ENCODE measurements around the gene DELE1.
"Not testable (repeated sequence)": the region's sequence is repeated elsewhere in the genome, so short reads cannot be mapped to it uniquely, and the experiment has no call there.

Gene DELE1

DNA sequence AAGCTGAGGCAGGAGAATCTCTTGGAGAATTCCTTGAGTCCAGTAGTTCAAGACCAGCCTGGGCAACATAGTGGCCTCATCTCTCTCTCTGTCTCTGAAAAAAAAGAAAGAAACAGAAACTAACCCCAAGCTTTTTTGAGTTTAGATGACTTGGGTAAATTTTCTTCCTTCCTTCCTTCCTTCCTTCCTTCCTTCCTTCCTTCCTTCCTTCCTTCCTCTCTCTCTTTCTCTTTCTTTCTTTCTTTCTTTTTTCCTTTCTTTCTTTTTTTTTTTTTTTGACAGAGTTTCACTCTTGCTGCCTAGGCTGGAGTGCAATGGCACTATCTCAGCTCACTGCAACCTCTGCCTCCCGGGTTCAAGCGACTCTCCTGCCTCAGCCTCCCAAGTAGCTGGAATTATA is 33.2 kb upstream of the DELE1 start:
- not testable (repeated sequence) for H3K36me3 ChIP-seq (ENCODE audit: control insufficient read depth, insufficient read depth, low read length); H3K9me3 ChIP-seq (ENCODE audit: control insufficient read depth, insufficient read depth, low read length); DNase-seq (ENCODE audit: low read depth, low spot score); H3K27me3 ChIP-seq (ENCODE audit: control insufficient read depth, insufficient read depth, low read length); H3K4me3 ChIP-seq (ENCODE audit: low read length); H3K27ac ChIP-seq (ENCODE audit: low read length); H3K4me1 ChIP-seq (ENCODE audit: control insufficient read depth, insufficient read depth, low read length)
- no CpG with 5 or more reads among the region's 2 CpGs for WGBS (ENCODE audit: insufficient coverage, insufficient read length)

DNA sequence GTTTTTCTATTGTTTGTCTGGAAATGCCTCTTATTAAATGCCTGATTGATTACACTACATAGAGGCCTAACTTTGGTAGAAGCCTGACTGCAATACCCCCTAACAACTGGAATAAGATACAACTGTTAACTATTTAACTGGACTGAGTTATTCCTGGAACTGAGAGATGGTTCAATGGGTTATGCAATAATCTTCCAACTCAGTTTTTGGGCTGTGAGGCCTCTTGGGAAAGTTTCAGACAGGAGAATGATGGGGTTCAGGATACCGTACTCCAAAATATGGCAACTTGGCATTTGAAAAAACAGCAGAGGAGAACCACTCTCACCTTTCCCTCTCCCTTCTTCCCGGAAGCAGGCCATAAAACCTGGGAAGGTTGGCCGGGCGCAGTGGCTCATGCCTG is 26.2 kb upstream of the DELE1 start:
- no peak overlapping the region for H3K4me3 ChIP-seq (ENCODE audit: low read length)

DNA sequence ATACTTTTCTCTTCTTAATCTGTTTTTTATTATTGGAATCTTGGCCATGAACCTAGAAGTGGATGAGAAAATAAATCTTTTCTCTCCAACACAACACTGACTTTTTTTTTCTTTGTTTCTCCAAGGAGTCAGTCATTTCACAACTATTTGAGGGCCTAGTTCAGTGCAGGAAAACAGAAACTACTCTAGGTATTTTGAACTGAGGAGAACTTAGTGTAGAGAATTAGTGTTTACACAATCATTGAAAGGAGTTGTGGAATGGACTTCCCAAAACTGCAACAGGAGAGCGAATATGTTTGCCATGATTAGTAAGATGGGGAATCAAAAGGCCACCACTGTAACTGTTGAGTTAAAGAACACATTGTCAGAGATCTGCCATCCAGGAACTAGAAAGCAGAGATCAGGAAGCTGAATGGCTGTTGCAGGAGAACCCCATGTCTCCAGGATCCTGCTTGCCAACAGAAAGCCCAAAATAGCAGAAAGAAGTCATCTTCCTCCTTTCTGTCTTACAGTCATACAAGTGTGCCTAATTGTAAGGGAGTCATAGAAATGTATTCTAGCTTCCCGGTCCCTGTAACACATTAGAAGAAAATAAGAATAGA is 25.1 kb upstream of the DELE1 start:
- no peak for DNase-seq (ENCODE audit: low read depth, low spot score)
- H3K36me3 ChIP-seq (ENCODE audit: control insufficient read depth, insufficient read depth, low read length): no peaks in the 10 kb centered on the region
- no peaks in the 10 kb centered on the region for H3K27me3 ChIP-seq (ENCODE audit: control insufficient read depth, insufficient read depth, low read length)
- no peak overlapping the region for H3K4me3 ChIP-seq (ENCODE audit: low read length)
- H3K27ac ChIP-seq (ENCODE audit: low read length): no peak overlapping the region
- no peaks in the 10 kb centered on the region for H3K9me3 ChIP-seq (ENCODE audit: control insufficient read depth, insufficient read depth, low read length)
- no peaks in the 10 kb centered on the region for H3K4me1 ChIP-seq (ENCODE audit: control insufficient read depth, insufficient read depth, low read length)
- WGBS (ENCODE audit: insufficient coverage, insufficient read length): no CpG with 5 or more reads among the region's 2 CpGs

More for the DNA sequence above, 26.2 kb upstream of the DELE1 start:
- Histone ChIP-seq H3K4me1 (ENCODE audit: control insufficient read depth, insufficient read depth, low read length) (no peaks in the 10 kb centered on the region), H3K36me3 (ENCODE audit: control insufficient read depth, insufficient read depth, low read length) (no peaks in the 10 kb centered on the region), H3K27ac (ENCODE audit: low read length) (no peak overlapping the region), H3K9me3 (ENCODE audit: control insufficient read depth, insufficient read depth, low read length) (no peaks in the 10 kb centered on the region), H3K27me3 (ENCODE audit: control insufficient read depth, insufficient read depth, low read length) (no peaks in the 10 kb centered on the region)
- no peak for DNase-seq (ENCODE audit: low read depth, low spot score)
- no CpG with 5 or more reads among the region's 4 CpGs for WGBS (ENCODE audit: insufficient coverage, insufficient read length)

DNA sequence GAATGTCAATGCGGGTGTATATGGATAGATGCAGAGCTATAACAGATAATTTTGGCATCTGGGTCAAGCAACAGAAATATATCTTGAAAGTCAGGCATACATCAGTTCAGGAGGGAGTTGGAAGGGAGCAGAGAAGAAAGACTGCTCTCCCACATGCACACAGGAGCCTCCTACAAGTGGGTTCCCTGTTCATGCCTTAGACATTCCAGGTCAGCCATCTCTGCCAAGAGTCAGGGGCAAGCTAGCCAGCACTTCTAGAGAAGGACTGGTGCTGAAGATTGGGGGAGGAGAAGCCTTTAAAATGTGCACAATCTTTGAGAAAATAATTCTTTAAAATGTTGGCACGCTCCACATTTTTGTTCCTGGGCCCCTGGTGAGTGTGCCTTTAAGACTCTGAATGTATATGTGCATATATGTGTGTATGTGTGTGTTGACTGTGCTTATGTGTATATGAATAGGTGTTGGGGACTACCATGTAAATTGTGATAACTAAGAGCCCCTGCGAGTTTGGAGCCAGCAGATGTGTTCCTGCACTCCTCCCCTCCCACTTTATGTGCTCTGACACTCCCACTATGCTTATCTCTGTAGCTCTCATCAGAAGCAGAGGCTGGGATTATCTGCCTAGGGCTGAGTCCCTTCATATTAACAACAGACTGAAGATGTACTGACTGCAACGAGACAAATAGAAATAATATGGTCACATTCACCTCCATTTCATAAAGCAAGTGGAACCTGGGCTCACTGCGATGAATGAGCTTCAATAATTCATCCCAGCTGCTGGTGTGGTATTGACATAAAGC is 21.5 kb upstream of the DELE1 start:
- H3K4me1 ChIP-seq (ENCODE audit: control insufficient read depth, insufficient read depth, low read length): no peaks in the 10 kb centered on the region
- H3K27ac ChIP-seq (ENCODE audit: low read length): no peak overlapping the region
- no peaks in the 10 kb centered on the region for H3K36me3 ChIP-seq (ENCODE audit: control insufficient read depth, insufficient read depth, low read length)
- no peaks in the 10 kb centered on the region for H3K27me3 ChIP-seq (ENCODE audit: control insufficient read depth, insufficient read depth, low read length)
- H3K9me3 ChIP-seq (ENCODE audit: control insufficient read depth, insufficient read depth, low read length): no peaks in the 10 kb centered on the region
- no peak for DNase-seq (ENCODE audit: low read depth, low spot score)
- WGBS (ENCODE audit: insufficient coverage, insufficient read length): no CpG with 5 or more reads among the region's 5 CpGs
- H3K4me3 ChIP-seq (ENCODE audit: low read length): no peak overlapping the region

DNA sequence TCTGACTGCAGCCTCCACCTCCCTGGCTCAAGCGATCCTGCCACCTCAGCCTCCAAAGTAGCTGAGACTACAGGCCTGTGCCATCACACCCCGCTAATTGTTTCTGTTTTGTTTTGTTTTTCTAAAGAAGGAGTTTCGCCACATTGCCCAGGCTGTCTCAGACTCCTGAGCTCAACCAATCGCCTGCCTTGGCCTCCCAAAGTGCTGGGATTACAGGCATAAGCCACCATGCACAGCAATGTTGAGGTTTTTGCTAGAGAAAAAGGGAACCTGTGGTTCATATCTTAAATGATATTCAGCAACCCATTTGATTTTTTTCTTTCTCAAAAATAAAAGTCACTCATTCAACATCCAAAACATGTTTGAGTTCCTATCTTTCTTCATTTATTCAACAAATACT is 20.4 kb upstream of the DELE1 start:
- no CpG with 5 or more reads among the region's 4 CpGs for WGBS (ENCODE audit: insufficient coverage, insufficient read length)

DNA sequence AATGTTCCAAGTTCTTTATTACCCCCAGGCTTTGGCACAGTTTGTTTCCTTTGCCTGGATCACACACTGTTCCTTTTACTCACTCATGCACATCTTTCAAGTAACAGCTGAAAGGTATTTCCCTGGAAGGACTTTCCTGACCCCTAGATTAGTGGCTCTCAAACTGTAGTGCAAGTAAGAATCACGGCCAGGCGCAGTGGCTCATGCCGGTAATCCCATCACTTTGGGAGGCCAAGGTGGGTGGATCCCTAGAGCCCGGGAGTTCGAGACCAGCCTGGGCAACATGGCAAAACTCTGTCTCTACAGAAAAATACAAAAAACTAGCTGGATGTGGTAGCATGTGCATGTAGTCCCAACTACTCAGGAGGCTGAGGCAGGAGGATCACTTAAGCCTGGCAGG is 19.1 kb upstream of the DELE1 start:
- no CpG with 5 or more reads among the region's 5 CpGs for WGBS (ENCODE audit: insufficient coverage, insufficient read length)
- H3K4me1 ChIP-seq (ENCODE audit: control insufficient read depth, insufficient read depth, low read length): no peaks in the 10 kb centered on the region
- DNase-seq (ENCODE audit: low read depth, low spot score): no peak
- H3K27me3 ChIP-seq (ENCODE audit: control insufficient read depth, insufficient read depth, low read length): no peaks in the 10 kb centered on the region
- H3K4me3 ChIP-seq (ENCODE audit: low read length): no peak overlapping the region
- H3K9me3 ChIP-seq (ENCODE audit: control insufficient read depth, insufficient read depth, low read length): no peaks in the 10 kb centered on the region
- no peak overlapping the region for H3K27ac ChIP-seq (ENCODE audit: low read length)
- no peaks in the 10 kb centered on the region for H3K36me3 ChIP-seq (ENCODE audit: control insufficient read depth, insufficient read depth, low read length)

More for the DNA sequence above, 20.4 kb upstream of the DELE1 start:
- no peak overlapping the region for H3K27ac ChIP-seq (ENCODE audit: low read length)
- no peak overlapping the region for H3K4me3 ChIP-seq (ENCODE audit: low read length)
- no peaks in the 10 kb centered on the region for H3K4me1 ChIP-seq (ENCODE audit: control insufficient read depth, insufficient read depth, low read length)
- H3K27me3 ChIP-seq (ENCODE audit: control insufficient read depth, insufficient read depth, low read length): no peaks in the 10 kb centered on the region
- no peak for DNase-seq (ENCODE audit: low read depth, low spot score)
- no peaks in the 10 kb centered on the region for H3K36me3 ChIP-seq (ENCODE audit: control insufficient read depth, insufficient read depth, low read length)
- no peaks in the 10 kb centered on the region for H3K9me3 ChIP-seq (ENCODE audit: control insufficient read depth, insufficient read depth, low read length)

DNA sequence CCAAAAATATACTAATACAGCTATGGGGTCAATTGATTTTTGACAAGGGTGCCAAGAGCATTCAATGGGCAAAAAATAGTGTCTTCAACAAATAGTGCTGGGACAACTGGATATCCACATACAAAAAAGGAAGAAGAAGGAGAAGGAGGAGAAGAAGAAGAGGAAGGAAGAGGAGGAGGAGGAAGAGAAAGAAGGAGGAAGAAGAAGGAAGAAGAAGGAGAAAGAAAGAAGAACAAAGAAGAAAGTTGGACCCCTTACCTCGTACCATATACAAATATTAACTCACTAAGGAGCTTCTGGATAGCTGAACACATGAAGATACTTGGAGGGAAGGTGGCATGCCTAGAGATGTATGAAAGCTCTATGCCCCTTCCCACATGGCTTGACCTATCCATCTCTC is 17.2 kb upstream of the DELE1 start:
- DNase-seq (ENCODE audit: low read depth, low spot score): no peak
- no peak overlapping the region for H3K4me3 ChIP-seq (ENCODE audit: low read length)
- no peaks in the 10 kb centered on the region for H3K4me1 ChIP-seq (ENCODE audit: control insufficient read depth, insufficient read depth, low read length)
- no peaks in the 10 kb centered on the region for H3K36me3 ChIP-seq (ENCODE audit: control insufficient read depth, insufficient read depth, low read length)
- no peak overlapping the region for H3K27ac ChIP-seq (ENCODE audit: low read length)
- no peaks in the 10 kb centered on the region for H3K27me3 ChIP-seq (ENCODE audit: control insufficient read depth, insufficient read depth, low read length)
- no peaks in the 10 kb centered on the region for H3K9me3 ChIP-seq (ENCODE audit: control insufficient read depth, insufficient read depth, low read length)
- WGBS (ENCODE audit: insufficient coverage, insufficient read length): no CpG with 5 or more reads among the region's 1 CpG

DNA sequence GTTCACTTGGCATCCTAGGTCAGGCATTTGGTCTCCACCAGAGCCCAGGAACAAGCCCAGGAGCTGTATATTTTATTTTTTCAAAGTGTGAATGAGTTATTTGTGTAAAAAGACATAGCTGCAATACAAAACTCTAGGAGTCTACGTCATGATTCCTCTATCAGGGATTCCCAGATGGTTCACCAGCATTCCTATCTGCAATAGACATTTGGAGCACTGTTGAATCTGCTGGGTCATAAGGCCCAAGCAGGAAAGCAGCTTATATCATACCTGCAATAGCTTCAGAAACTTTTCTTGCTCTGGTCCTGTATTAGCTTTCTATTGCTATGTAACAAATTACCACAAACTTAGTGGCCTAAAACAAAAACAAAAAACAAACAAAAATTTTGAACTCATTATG is 16.7 kb upstream of the DELE1 start:
- Histone ChIP-seq H3K4me3 (ENCODE audit: low read length) (no peak overlapping the region), H3K9me3 (ENCODE audit: control insufficient read depth, insufficient read depth, low read length) (no peaks in the 10 kb centered on the region), H3K36me3 (ENCODE audit: control insufficient read depth, insufficient read depth, low read length) (no peaks in the 10 kb centered on the region), H3K27me3 (ENCODE audit: control insufficient read depth, insufficient read depth, low read length) (no peaks in the 10 kb centered on the region), H3K27ac (ENCODE audit: low read length) (no peak overlapping the region), H3K4me1 (ENCODE audit: control insufficient read depth, insufficient read depth, low read length) (no peaks in the 10 kb centered on the region)
- WGBS (ENCODE audit: insufficient coverage, insufficient read length): no CpG with 5 or more reads among the region's 1 CpG
- no peak for DNase-seq (ENCODE audit: low read depth, low spot score)

DNA sequence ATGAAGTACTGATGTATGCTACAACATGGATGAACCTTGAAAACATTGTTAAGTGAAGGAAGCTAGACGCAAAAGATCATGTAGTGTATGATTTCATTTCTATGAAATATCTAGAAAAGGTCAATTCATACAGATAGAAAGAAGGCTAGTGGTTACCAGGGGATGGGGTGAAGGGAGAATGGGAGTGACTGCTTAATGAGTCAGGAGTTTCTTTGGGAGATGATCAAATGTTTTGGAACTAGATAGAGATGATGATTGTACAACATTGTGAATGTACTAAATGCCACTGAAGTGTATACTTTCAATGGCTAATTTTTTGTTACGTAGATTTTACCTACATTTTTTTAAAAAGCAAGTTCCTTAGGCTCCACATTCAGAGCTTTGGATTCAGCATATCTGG is 14.9 kb upstream of the DELE1 start:
- Histone ChIP-seq H3K9me3 (ENCODE audit: control insufficient read depth, insufficient read depth, low read length) (no peaks in the 10 kb centered on the region), H3K4me1 (ENCODE audit: control insufficient read depth, insufficient read depth, low read length) (no peaks in the 10 kb centered on the region), H3K27me3 (ENCODE audit: control insufficient read depth, insufficient read depth, low read length) (no peaks in the 10 kb centered on the region; the same call in 1 of the 2 replicates), H3K27ac (ENCODE audit: low read length) (no peak overlapping the region), H3K4me3 (ENCODE audit: low read length) (no peak overlapping the region), H3K36me3 (ENCODE audit: control insufficient read depth, insufficient read depth, low read length) (no peaks in the 10 kb centered on the region)
- DNase-seq (ENCODE audit: low read depth, low spot score): no peak
- WGBS (ENCODE audit: insufficient coverage, insufficient read length): no CpG with 5 or more reads among the region's 2 CpGs

DNA sequence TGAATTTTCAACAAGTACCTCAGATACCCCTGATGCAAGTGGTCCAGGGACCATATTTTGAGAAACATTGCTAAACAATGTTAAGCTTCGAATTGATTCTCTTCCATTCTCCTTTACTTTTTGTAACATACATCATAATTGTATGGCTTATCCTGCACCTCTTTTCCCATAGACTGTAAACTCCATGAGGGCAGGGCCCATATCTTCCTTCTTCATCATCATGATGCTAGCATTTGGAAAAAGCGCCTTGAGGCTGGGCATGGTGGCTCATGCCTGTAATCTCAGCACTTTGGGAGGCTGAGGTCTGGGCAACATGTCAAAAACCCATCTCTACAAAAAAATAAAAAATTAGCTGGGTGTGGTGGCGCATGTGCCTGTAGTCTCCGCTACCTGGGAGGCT is 14.5 kb upstream of the DELE1 start:
- whole genome bisulfite sequencing (ENCODE audit: insufficient coverage, insufficient read length): no CpG with 5 or more reads among the region's 4 CpGs
- no peak overlapping the region for H3K4me3 ChIP-seq (ENCODE audit: low read length)
- no peaks in the 10 kb centered on the region for H3K9me3 ChIP-seq (ENCODE audit: control insufficient read depth, insufficient read depth, low read length)
- H3K27me3 ChIP-seq (ENCODE audit: control insufficient read depth, insufficient read depth, low read length): no peaks in the 10 kb centered on the region; the same call in 1 of the 2 replicates
- no peak for DNase-seq (ENCODE audit: low read depth, low spot score)
- no peak overlapping the region for H3K27ac ChIP-seq (ENCODE audit: low read length)
- no peaks in the 10 kb centered on the region for H3K4me1 ChIP-seq (ENCODE audit: control insufficient read depth, insufficient read depth, low read length)
- H3K36me3 ChIP-seq (ENCODE audit: control insufficient read depth, insufficient read depth, low read length): no peaks in the 10 kb centered on the region

DNA sequence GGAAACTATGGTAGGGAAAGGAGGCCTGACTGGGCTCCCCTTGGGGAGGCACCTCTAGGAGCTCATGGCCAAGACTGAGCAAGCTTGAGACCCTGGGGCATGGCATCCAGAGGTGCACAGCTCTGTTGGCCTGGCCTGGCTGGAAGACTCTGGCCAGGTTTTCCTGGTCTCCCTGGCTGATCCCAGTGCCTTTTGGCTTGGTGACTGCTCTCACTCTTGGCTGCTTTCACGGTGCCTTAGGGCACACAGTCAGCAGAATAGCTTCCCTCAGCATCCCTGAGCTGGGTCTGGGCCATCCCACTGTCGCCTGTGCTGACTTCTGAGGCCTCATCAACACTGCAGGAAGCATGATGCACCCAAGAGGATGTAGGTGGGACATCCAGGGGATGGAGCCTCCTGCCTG is 13.4 kb upstream of the DELE1 start:
- DNase-seq (ENCODE audit: low read depth, low spot score): no peak
- WGBS (ENCODE audit: insufficient coverage, insufficient read length): no CpG with 5 or more reads among the region's 2 CpGs
- H3K4me1 ChIP-seq (ENCODE audit: control insufficient read depth, insufficient read depth, low read length): no peaks in the 10 kb centered on the region
- no peaks in the 10 kb centered on the region for H3K9me3 ChIP-seq (ENCODE audit: control insufficient read depth, insufficient read depth, low read length)
- H3K36me3 ChIP-seq (ENCODE audit: control insufficient read depth, insufficient read depth, low read length): no peaks in the 10 kb centered on the region
- H3K27ac ChIP-seq (ENCODE audit: low read length): no peak overlapping the region
- no peak overlapping the region for H3K4me3 ChIP-seq (ENCODE audit: low read length)
- no peaks in the 10 kb centered on the region; the same call in 1 of the 2 replicates for H3K27me3 ChIP-seq (ENCODE audit: control insufficient read depth, insufficient read depth, low read length)
